Kidney (tissue), 14 donors: Measurements from ENCODE around the gene STXBP6. TPM values are rescaled to one million over a fixed set of nuclear protein-coding genes. Genes with fewer than 3 reads are reported as not detected.

Experiments used
- DNase-seq, 5 donors: peaks; one replicate each; pipeline ENCODE4 v3.0.0-alpha.2; 2013 to 2020
- FAIRE-seq: peaks from 2 replicates; lab custom pipeline; 2012; peaks lifted over from hg19 to GRCh38; lab: Jason Lieb, UNC
- H3K27ac ChIP-seq, 2 donors: one replicate each; pipeline ENCODE4 v1.7.0; 2013; ENCODE audit warnings: low read depth in 2 of 2, low read length in 2 of 2, inconsistent platforms in 1 of 2
- H3K27me3 ChIP-seq: one replicate; pipeline ENCODE4 v1.7.1; 2013; ENCODE audit warnings: low read length, inconsistent platforms; ENCODE audit not compliant: control insufficient read depth, insufficient read depth
- H3K36me3 ChIP-seq, 3 donors: one replicate each; pipeline versions ENCODE4 v1.7.0 to v1.7.1; 2013; ENCODE audit warnings: low read length in 3 of 3, control low read depth in 1 of 3, inconsistent platforms in 1 of 3; ENCODE audit not compliant: insufficient read depth in 3 of 3, control insufficient read depth in 2 of 3
- H3K4me1 ChIP-seq, 3 donors: one replicate each; pipeline versions ENCODE4 v1.7.0 to v1.7.1; 2013; ENCODE audit warnings: low read length in 3 of 3, inconsistent platforms in 1 of 3, low read depth in 1 of 3; ENCODE audit not compliant: control insufficient read depth in 2 of 3, insufficient read depth in 2 of 3
- H3K4me3 ChIP-seq, 3 donors: one replicate each; pipeline versions ENCODE4 v1.7.0 to v1.8.1; 2013; ENCODE audit warnings: low read length in 3 of 3, control low read depth in 1 of 3, inconsistent platforms in 1 of 3
- H3K9ac ChIP-seq, 3 donors: one replicate each; pipeline versions ENCODE4 v1.7.0 to v1.7.1; 2013; ENCODE audit warnings: low read length in 3 of 3, control low read depth in 1 of 3, inconsistent platforms in 1 of 3
- H3K9me3 ChIP-seq, 3 donors: one replicate each; pipeline versions ENCODE4 v1.7.0 to v1.7.1; 2013; ENCODE audit warnings: low read length in 3 of 3, control low read depth in 1 of 3, inconsistent platforms in 1 of 3; ENCODE audit not compliant: control insufficient read depth in 2 of 3, insufficient read depth in 1 of 3
- intact Hi-C: fragments of 100-400 bp; cut with DNase I; formaldehyde crosslinking; loops from one replicate; pipeline ENCODE4 v1.11.1; 2022
- polyA plus RNA-seq: library from polyadenylated mRNA; stranded (reverse); fragments of 350-450 nt; fragmentation: Illumina TruSeq; extraction: RNeasy Lipid Tissue Mini Kit (QIAGEN cat#74804); gene quantifications from one replicate; pipeline ENCODE4 v1.2.3, GENCODE V29; 2014; ENCODE audit warnings: low read depth, low replicate concordance; ENCODE audit not compliant: insufficient read depth
- total RNA-seq: library from RNA; stranded (reverse); fragmentation: NEBNext Ultra II Directional; extraction: Animal tissue kit (Norgen Biotek cat#: 25700); gene quantifications from one replicate; pipeline ENCODE4 v1.2.1, GENCODE V29; 2021
- TF ChIP-seq, protein P1 (sequence below): IDR thresholded peaks from 3 replicates; pipeline ENCODE4 v1.5.1; 2012; ENCODE audit warnings: mild to moderate bottlenecking, moderate library complexity, borderline replicate concordance; ENCODE audit not compliant: insufficient read depth; ENCODE audit errors: extremely low read depth
- donor health status: control.
- donor health status: control.
- donor health status: control.
- donor health status: control.
- donor health status: control.
- donor health status: DM: yes; HTN: yes; CAD: no.
- donor health status: Normal renal cell carcinoma (clear cell type).

STXBP6 gene
- total and polyA plus RNA-seq, 2 donors from 2014 or later = 2.8 to 3.9 TPM

DNA sequence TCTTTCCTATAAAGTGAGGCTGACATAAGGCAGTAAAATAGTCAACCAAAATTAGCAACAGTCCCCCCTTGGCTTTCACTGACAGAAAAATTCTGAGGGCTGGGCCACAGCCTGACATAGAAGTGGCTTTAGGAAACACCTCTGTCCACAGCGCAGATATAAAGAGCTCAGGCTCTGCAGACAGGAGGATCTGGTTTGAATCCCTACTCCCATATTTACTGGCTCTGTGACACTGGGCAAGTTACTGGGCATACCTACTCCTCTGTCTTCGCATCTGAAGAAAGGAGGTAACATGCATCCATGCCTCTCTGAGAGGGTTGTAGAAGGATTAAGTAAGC, 95.3 kb downstream of the STXBP6 start:
- Histone ChIP-seq H3K9ac (no peak overlapping the region), H3K9me3 (no peaks in the 10 kb centered on the region), H3K36me3 (no peaks in the 10 kb centered on the region), H3K4me1 (no peaks in the 10 kb centered on the region), H3K27ac (no peak overlapping the region), H3K27me3 (no peaks in the 10 kb centered on the region), H3K4me3 (no peak overlapping the region)
- TF ChIP-seq, protein P1, sequence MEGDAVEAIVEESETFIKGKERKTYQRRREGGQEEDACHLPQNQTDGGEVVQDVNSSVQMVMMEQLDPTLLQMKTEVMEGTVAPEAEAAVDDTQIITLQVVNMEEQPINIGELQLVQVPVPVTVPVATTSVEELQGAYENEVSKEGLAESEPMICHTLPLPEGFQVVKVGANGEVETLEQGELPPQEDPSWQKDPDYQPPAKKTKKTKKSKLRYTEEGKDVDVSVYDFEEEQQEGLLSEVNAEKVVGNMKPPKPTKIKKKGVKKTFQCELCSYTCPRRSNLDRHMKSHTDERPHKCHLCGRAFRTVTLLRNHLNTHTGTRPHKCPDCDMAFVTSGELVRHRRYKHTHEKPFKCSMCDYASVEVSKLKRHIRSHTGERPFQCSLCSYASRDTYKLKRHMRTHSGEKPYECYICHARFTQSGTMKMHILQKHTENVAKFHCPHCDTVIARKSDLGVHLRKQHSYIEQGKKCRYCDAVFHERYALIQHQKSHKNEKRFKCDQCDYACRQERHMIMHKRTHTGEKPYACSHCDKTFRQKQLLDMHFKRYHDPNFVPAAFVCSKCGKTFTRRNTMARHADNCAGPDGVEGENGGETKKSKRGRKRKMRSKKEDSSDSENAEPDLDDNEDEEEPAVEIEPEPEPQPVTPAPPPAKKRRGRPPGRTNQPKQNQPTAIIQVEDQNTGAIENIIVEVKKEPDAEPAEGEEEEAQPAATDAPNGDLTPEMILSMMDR = no peak
- intact Hi-C loops = no loop called here
- peak in 2 of 5 donors; percentile 78 to 86 for DNase-seq
- no peak for FAIRE-seq

DNA sequence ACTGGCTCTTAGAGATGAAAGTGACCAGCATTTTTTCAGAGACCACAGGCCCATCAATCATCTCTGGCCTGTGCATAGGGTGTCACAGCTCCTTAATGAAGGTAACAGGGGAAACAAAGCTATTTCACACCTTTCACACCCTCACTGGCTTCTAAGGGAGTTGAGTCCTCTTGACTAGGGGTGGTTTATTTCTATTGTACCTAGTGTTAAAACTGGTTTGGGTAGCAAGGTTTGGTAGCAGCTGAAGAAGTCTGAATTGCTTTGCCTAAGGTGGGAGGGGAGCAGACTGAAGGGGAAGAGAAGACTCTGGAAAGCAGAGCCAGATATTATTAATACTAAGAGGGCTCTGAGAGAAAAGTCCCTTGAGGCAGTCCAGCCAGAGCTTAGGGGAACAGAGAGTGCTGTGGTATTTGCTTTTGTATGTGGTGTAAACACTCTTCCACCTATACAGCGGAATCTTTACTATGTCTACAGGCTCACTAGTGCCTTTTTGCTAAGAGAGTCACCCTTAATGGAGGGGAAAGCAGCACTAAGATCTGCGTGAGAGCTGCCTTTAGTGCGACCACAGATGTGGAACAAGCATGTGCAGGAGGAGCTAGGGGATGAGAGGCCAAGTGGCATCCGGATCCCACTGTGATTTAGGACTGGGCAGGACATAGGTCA, 95.8 kb downstream of the STXBP6 start:
- peak in 2 of 5 donors; percentile 66 to 81 for DNase-seq
- no peak overlapping the region for H3K4me3 ChIP-seq
- no peaks in the 10 kb centered on the region for H3K4me1 ChIP-seq
- no peaks in the 10 kb centered on the region for H3K9me3 ChIP-seq
- TF ChIP-seq, protein P1 = no peak
- no peaks in the 10 kb centered on the region for H3K36me3 ChIP-seq
- intact Hi-C loops = no loop called here
- no peak for FAIRE-seq
- H3K27ac ChIP-seq = no peak overlapping the region
- H3K9ac ChIP-seq = no peak overlapping the region
- H3K27me3 ChIP-seq = no peaks in the 10 kb centered on the region

DNA sequence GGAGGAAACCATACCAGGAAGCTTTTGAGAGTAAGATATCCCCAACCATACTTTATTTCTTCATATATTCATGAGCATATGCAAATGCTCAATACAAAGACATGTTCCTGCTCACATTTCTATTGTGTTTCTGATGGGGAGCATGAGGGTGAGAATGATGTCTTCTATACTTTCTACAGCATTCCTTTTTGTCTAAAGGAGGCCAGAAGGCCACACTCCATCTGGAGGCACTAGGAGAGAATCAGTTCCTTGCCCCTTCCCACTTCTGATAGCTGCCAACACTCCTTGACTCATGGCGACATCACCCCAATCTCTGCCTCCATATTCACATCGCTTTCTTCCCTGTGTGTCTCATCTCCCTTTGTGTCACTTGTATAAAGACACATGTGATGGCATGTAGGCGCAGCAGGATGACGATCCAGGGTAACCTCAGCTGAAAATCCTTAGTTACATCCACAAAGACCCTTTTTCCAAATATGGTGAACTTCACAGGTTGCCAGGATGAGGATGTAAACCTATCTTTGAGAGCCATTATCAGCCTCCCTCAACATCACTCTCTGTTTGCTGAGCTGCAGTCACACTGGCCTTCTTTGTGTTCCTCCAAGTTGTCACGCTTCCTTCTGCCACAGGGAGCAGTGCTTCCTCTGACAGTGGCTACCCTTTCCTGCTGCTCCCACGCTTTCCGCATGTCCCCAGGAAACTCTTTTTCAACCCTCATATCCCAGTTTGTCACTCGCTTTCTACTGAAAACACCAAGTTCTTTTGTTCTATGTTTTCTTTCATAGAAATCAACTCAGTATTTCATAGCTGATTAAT, 96.9 kb downstream of the STXBP6 start:
- Histone ChIP-seq H3K4me1 (no peaks in the 10 kb centered on the region), H3K9ac (no peak overlapping the region), H3K36me3 (no peaks in the 10 kb centered on the region), H3K27ac (no peak overlapping the region), H3K4me3 (no peak overlapping the region), H3K27me3 (no peaks in the 10 kb centered on the region), H3K9me3 (no peaks in the 10 kb centered on the region)
- intact Hi-C loops = no loop called here
- DNase-seq = peak in 1 of 5 donors; percentile 19
- TF ChIP-seq, protein P1 = no peak
- no peak for FAIRE-seq
